WTC11 (cell line): ENCODE data around the gene MYLK4. TPM values are rescaled to one million over a fixed set of nuclear protein-coding genes. Genes with fewer than 3 reads are reported as not detected.

Experiments
- ATAC-seq: fragments of 200-7000 bp; cut with Tn5 transposase; 2 replicates; pipeline ENCODE4 v1.10.0; 2021; ENCODE audit warnings: mild to moderate bottlenecking, moderate library complexity
- CTCF ChIA-PET: fragments of 300-600 bp; sonication (Branson Sonifier 250); formaldehyde crosslinking; loops from one replicate; lab custom pipeline; 2021; ENCODE audit warnings: antibody characterized with exemption; lab: Charles Lee
- POLR2A ChIA-PET: fragments of 350-600 bp; sonication (Branson Sonifier 250); formaldehyde crosslinking; loops from one replicate; lab custom pipeline; 2021; ENCODE audit warnings: antibody characterized with exemption; lab: Charles Lee
- DNase-seq: peaks from one replicate; pipeline ENCODE4 v3.0.0; 2021; ENCODE audit warnings: low spot score
- H3K27ac Mint-ChIP-seq: 2 replicates; pipeline ENCODE4 v1.8.0; 2021; ENCODE audit warnings: mixed read lengths
- H3K27me3 Mint-ChIP-seq: 2 replicates; pipeline ENCODE4 v1.8.0; 2021; ENCODE audit warnings: low read depth, mild to moderate bottlenecking, moderate library complexity, mixed read lengths
- H3K36me3 Mint-ChIP-seq: 2 replicates; pipeline ENCODE4 v1.8.0; 2021; ENCODE audit warnings: mixed read lengths
- H3K4me1 Mint-ChIP-seq: 2 replicates; pipeline ENCODE4 v1.8.0; 2022; ENCODE audit warnings: mixed read lengths
- H3K4me3 Mint-ChIP-seq: 2 replicates; pipeline ENCODE4 v1.8.0; 2021; ENCODE audit warnings: mild to moderate bottlenecking, moderate library complexity, mixed read lengths
- H3K9me3 Mint-ChIP-seq: 2 replicates; pipeline ENCODE4 v1.8.0; 2021; ENCODE audit warnings: mixed read lengths
- AFF4 ChIP-seq: sonication (generic); formaldehyde crosslinking; IDR thresholded peaks from 2 replicates; pipeline ENCODE4 v1.8.1; 2023; ENCODE audit warnings: mild to moderate bottlenecking, missing genetic modification reagents, borderline replicate concordance
- ATF1 ChIP-seq: sonication (generic); formaldehyde crosslinking; IDR thresholded peaks from 2 replicates; pipeline ENCODE4 v1.8.1; 2023; ENCODE audit warnings: mild to moderate bottlenecking, moderate library complexity, missing genetic modification reagents
- CREM ChIP-seq: sonication (generic); formaldehyde crosslinking; IDR thresholded peaks from 2 replicates; pipeline ENCODE4 v1.8.1; 2022; ENCODE audit warnings: mild to moderate bottlenecking, missing genetic modification reagents, moderate library complexity
- FOXP4 ChIP-seq: sonication (generic); formaldehyde crosslinking; IDR thresholded peaks from 2 replicates; pipeline ENCODE4 v1.8.0; 2022; ENCODE audit warnings: mild to moderate bottlenecking, missing genetic modification reagents
- IRF2 ChIP-seq: sonication (generic); formaldehyde crosslinking; IDR thresholded peaks from 2 replicates; pipeline ENCODE4 v1.8.0; 2022; ENCODE audit warnings: low read depth, missing genetic modification reagents, borderline replicate concordance
- MLX ChIP-seq: sonication (generic); formaldehyde crosslinking; IDR thresholded peaks from 2 replicates; pipeline ENCODE4 v1.8.1; 2023; ENCODE audit warnings: mild to moderate bottlenecking, missing genetic modification reagents, moderate library complexity
- NR1H2 ChIP-seq: sonication (generic); formaldehyde crosslinking; IDR thresholded peaks from 2 replicates; pipeline ENCODE4 v1.9.0; 2021; ENCODE audit warnings: mild to moderate bottlenecking, moderate library complexity, missing genetic modification reagents
- OVOL2 ChIP-seq: fragments of 250-450 bp; sonication (Bioruptor Pico); IDR thresholded peaks from 2 replicates; pipeline ENCODE4 v1.9.0; 2021; ENCODE audit warnings: mild to moderate bottlenecking, borderline replicate concordance
- TEAD1 ChIP-seq: sonication (generic); formaldehyde crosslinking; IDR thresholded peaks from 2 replicates; pipeline ENCODE4 v1.8.0; 2022; ENCODE audit warnings: mild to moderate bottlenecking, missing genetic modification reagents
- TP53 ChIP-seq: sonication (generic); formaldehyde crosslinking; IDR thresholded peaks from 2 replicates; pipeline ENCODE4 v1.8.1; 2023; ENCODE audit warnings: mild to moderate bottlenecking, missing genetic modification reagents
- ZBTB21 ChIP-seq: sonication (generic); formaldehyde crosslinking; IDR thresholded peaks from 2 replicates; pipeline ENCODE4 v1.8.1; 2023; ENCODE audit warnings: mild to moderate bottlenecking, missing genetic modification reagents, borderline replicate concordance
- ZNF263 ChIP-seq: sonication (generic); formaldehyde crosslinking; IDR thresholded peaks from 2 replicates; pipeline ENCODE4 v1.8.1; 2022; ENCODE audit warnings: low read depth, mild to moderate bottlenecking, moderate library complexity, missing genetic modification reagents
- ZNF281 ChIP-seq: sonication (generic); formaldehyde crosslinking; IDR thresholded peaks from 2 replicates; pipeline ENCODE4 v1.8.0; 2023; ENCODE audit warnings: mild to moderate bottlenecking, missing genetic modification reagents
- total RNA-seq: library from RNA; stranded (reverse); gene quantifications from 3 replicates; pipeline ENCODE4 v1.2.3, GENCODE V29; 2021

Gene MYLK4
- total RNA-seq, 1 experiment from 2014 or later, result 0.13 TPM

- no peak for TF ChIP-seq OVOL2 (CRISPR knock-in tag)
- TF ChIP-seq ATF1, result no peak
- no peak for TF ChIP-seq ZBTB21
- TF ChIP-seq IRF2, result no peak
These were observed 32.1 kb upstream of the MYLK4 start (continued) for GRCh38 chr6:2782825-2783187.

- Mint-ChIP-seq H3K27ac (no peak overlapping the region), H3K4me3 (no peak overlapping the region), H3K27me3 (no peaks in the 10 kb centered on the region), H3K36me3 (peaks cover 42% of the 10 kb centered on the region), H3K4me1 (peaks cover 5% of the 10 kb centered on the region), H3K9me3 (no peaks in the 10 kb centered on the region)
- DNase-seq, result no peak
- ChIA-PET CTCF (interaction anchor here (1.0 to 2.1 kb wide), 8 partner anchors 9 to 170 kb away, joined by 3 to 13 read pairs (median 8); partner anchors contain the start of genes MYLK4 and WRNIP1), POLR2A (no interaction called here)
- no peak for ATAC-seq
- TF ChIP-seq TEAD1 (CRISPR knock-in tag) (no peak), ZNF263 (peak; percentile 78; the same call in 1 of the 2 replicates)
These were observed 31.6 kb upstream of the MYLK4 start for GRCh38 chr6:2782356-2782708.

GRCh38 chr6:2781685-2782355 is 31.1 kb upstream of the MYLK4 start:
- ATAC-seq (no peak), DNase-seq (no peak)
- Mint-ChIP-seq H3K27ac (no peak overlapping the region), H3K9me3 (no peaks in the 10 kb centered on the region), H3K36me3 (peaks cover 38% of the 10 kb centered on the region), H3K4me3 (no peak overlapping the region), H3K27me3 (no peaks in the 10 kb centered on the region), H3K4me1 (peaks cover 5% of the 10 kb centered on the region)
- ChIA-PET CTCF (interaction anchor here (1.6 to 2.1 kb wide), 2 partner anchors 16 to 171 kb away, joined by 6 to 11 read pairs; partner anchors contain the start of gene WRNIP1), POLR2A (no interaction called here)
- TF ChIP-seq ZNF281 (CRISPR knock-in tag), result no peak

- TF ChIP-seq TP53 (no peak), MLX (CRISPR knock-in tag) (no peak), CREM (CRISPR knock-in tag) (no peak)
- DNase-seq, result no peak
- no peak for ATAC-seq
- Mint-ChIP-seq H3K4me1 (peaks cover 5% of the 10 kb centered on the region), H3K27me3 (no peaks in the 10 kb centered on the region), H3K9me3 (no peaks in the 10 kb centered on the region), H3K36me3 (peaks cover 35% of the 10 kb centered on the region), H3K4me3 (no peak overlapping the region), H3K27ac (no peak overlapping the region)
- CTCF ChIA-PET, result interaction anchor here (0.7 to 1.3 kb wide), 3 partner anchors 11 to 172 kb away, joined by 3 read pairs; no protein-coding TSS in a partner anchor
- POLR2A ChIA-PET, result no interaction called here
These were observed 29.5 kb upstream of the MYLK4 start for GRCh38 chr6:2780102-2780737.

- no peak for ATAC-seq
- POLR2A ChIA-PET, result no interaction called here
- TF ChIP-seq FOXP4 (CRISPR knock-in tag), result no peak
- no peak for TF ChIP-seq AFF4 (CRISPR knock-in tag)
- TF ChIP-seq NR1H2, result no peak
- TF ChIP-seq TP53, result no peak
- no peak for TF ChIP-seq ZNF281 (CRISPR knock-in tag)
These were observed 26.5 kb upstream of the MYLK4 start for GRCh38 chr6:2777249-2777648.

More at GRCh38 chr6:2777249-2777648, 26.5 kb upstream of the MYLK4 start:
- Mint-ChIP-seq H3K9me3 (no peaks in the 10 kb centered on the region), H3K36me3 (peaks cover 40% of the 10 kb centered on the region), H3K4me3 (no peak overlapping the region), H3K27me3 (no peaks in the 10 kb centered on the region), H3K4me1 (no peaks in the 10 kb centered on the region), H3K27ac (no peak overlapping the region; the same call in 1 of the 2 replicates)
- CTCF ChIA-PET, result no interaction called here
- DNase-seq, result no peak
